Activated CD4-positive, CD25-positive, alpha-beta regulatory T cell treated with anti-CD3 and anti-CD28 coated beads, Interleukin-2, amount 50 U/mL, for 24 hours (primary cell): Measurements from ENCODE around the gene MTREX.
"Not testable (repeated sequence)": the region's sequence is repeated elsewhere in the genome, so short reads cannot be mapped to it uniquely, and the experiment has no call there.

Experiments
- ATAC-seq, 2 donors: fragments of 150-1000 bp; cut with Tn5 transposase; one replicate each; pipeline ENCODE4 v1.10.0; 2021; ENCODE audit warnings: mild to moderate bottlenecking in 1 of 2, moderate library complexity in 1 of 2

MTREX gene

GRCh38 chr5:55307383-55308253 lies at the start of gene MTREX, which contains the start of gene DHX29:
TSS of gene MTREX (plus strand) at chr5:55307989. CDS start at chr5:55308014, 25 bp downstream.
TSS of gene DHX29 (minus strand) at chr5:55307694. CDS start at chr5:55307573, 121 bp downstream.
- peak; percentile 95 to 97 for ATAC-seq

GRCh38 chr5:55258339-55258738 lies 49.5 kb upstream of the MTREX start:
- no peak for ATAC-seq

GRCh38 chr5:55276771-55277170 lies 31.0 kb upstream of the MTREX start:
- no peak for ATAC-seq

- ATAC-seq, result no peak
Observed at GRCh38 chr5:55278778-55279177, 29.0 kb upstream of the MTREX start.

- no peak for ATAC-seq
Observed at GRCh38 chr5:55286411-55286933, 21.3 kb upstream of the MTREX start.

- no peak for ATAC-seq
Observed at GRCh38 chr5:55289808-55290207, 18.0 kb upstream of the MTREX start.

GRCh38 chr5:55290991-55291390 lies 16.8 kb upstream of the MTREX start:
- ATAC-seq, result no peak

- ATAC-seq, result no peak
Observed at GRCh38 chr5:55294935-55295334, 12.9 kb upstream of the MTREX start.

- ATAC-seq, result no peak
Observed at GRCh38 chr5:55300890-55301289, 6.9 kb upstream of the MTREX start.

GRCh38 chr5:55303238-55303690 lies 4.5 kb upstream of the MTREX start:
- no peak for ATAC-seq

- ATAC-seq, result no peak
Observed at GRCh38 chr5:55304584-55304983, 3.2 kb upstream of the MTREX start.

GRCh38 chr5:55305345-55305744 lies 2.4 kb upstream of the MTREX start:
- ATAC-seq, result no peak

- no peak for ATAC-seq
Observed at GRCh38 chr5:55306641-55307382, 977 bp upstream of the MTREX start.

GRCh38 chr5:55308254-55308836 lies 556 bp downstream of the MTREX start:
- ATAC-seq, result no peak

- no peak for ATAC-seq
Observed at GRCh38 chr5:55313870-55314617, 6.3 kb downstream of the MTREX start.

GRCh38 chr5:55316289-55316688 lies 8.5 kb downstream of the MTREX start:
- ATAC-seq, result no peak

- no peak for ATAC-seq
Observed at GRCh38 chr5:55316837-55317236, 9.0 kb downstream of the MTREX start.

- ATAC-seq, result not testable (repeated sequence)
Observed at GRCh38 chr5:55318237-55318636, 10.4 kb downstream of the MTREX start.

- ATAC-seq, result no peak
Observed at GRCh38 chr5:55319491-55319890, 11.7 kb downstream of the MTREX start.

GRCh38 chr5:55320571-55320970 lies 12.8 kb downstream of the MTREX start:
- no peak for ATAC-seq

GRCh38 chr5:55324006-55324405 lies 16.2 kb downstream of the MTREX start:
- no peak for ATAC-seq

GRCh38 chr5:55324815-55325418 lies 17.1 kb downstream of the MTREX start:
- peak; percentile 9 to 63 for ATAC-seq
